Stomach (tissue), 19 donors: ENCODE measurements around the gene SAP30L. TPM values are rescaled to one million over a fixed set of nuclear protein-coding genes. Genes with fewer than 3 reads are reported as not detected.

ENCODE experiments used
- DNase-seq, 2 donors: peaks; one replicate each; pipeline versions ENCODE4 v3.0.0 to v3.0.0-alpha.2; 2013 to 2019
- H3K27ac ChIP-seq, 5 donors: fragments of 200-600 bp in 4 of 5; sonication (generic) in 4 of 5; one replicate each; pipeline ENCODE4 v1.5.1; 2013 to 2019; ENCODE audit warnings: mild to moderate bottlenecking in 1 of 5, moderate library complexity in 1 of 5
- H3K27me3 ChIP-seq, 3 donors: fragments of 200-600 bp; sonication (generic); one replicate each; pipeline ENCODE4 v1.5.1; 2017 to 2019; ENCODE audit warnings: mixed run types in 1 of 3
- H3K36me3 ChIP-seq, 4 donors: fragments of 200-600 bp; sonication (generic); 1 replicate in 3 of 4; 2 replicates in 1 of 4; pipeline ENCODE4 v1.5.1; 2016 to 2019
- H3K4me1 ChIP-seq, 4 donors: fragments of 200-600 bp; sonication (generic); one replicate each; pipeline ENCODE4 v1.5.1; 2016 to 2019
- H3K4me3 ChIP-seq, 4 donors: fragments of 200-600 bp; sonication (generic) in 3 of 4; one replicate each; pipeline ENCODE4 v1.5.1; 2016 to 2019; ENCODE audit warnings: mild to moderate bottlenecking in 1 of 4
- H3K9me3 ChIP-seq, 4 donors: fragments of 200-600 bp; sonication (generic); one replicate each; pipeline ENCODE4 v1.5.1; 2016 to 2019
- CTCF ChIP-seq, 7 experiments: fragments of 450-650 bp in 4 of 7; fragments of 200-600 bp in 3 of 7; sonication (generic) in 3 of 7; IDR thresholded peaks; one replicate each; pipeline ENCODE4 v1.5.1; 2016 to 2019; ENCODE audit warnings: antibody characterized with exemption in 7 of 7, control low read depth in 2 of 7, mild to moderate bottlenecking in 1 of 7
- EP300 ChIP-seq: sonication (generic); formaldehyde crosslinking; IDR thresholded peaks from one replicate; pipeline ENCODE4 v1.6.1; 2017; ENCODE audit warnings: antibody characterized with exemption
- POLR2A ChIP-seq, 4 donors: fragments of 450-650 bp; IDR thresholded peaks; one replicate each; pipeline ENCODE4 v1.6.1; 2016; ENCODE audit warnings: antibody characterized with exemption in 4 of 4, control low read depth in 2 of 4, mild to moderate bottlenecking in 1 of 4, moderate library complexity in 1 of 4
- POLR2AphosphoS5 ChIP-seq, 3 donors: sonication (generic); formaldehyde crosslinking; IDR thresholded peaks; one replicate each; pipeline ENCODE4 v1.6.1; 2016; ENCODE audit warnings: antibody characterized with exemption in 3 of 3
- WGBS, 5 donors: extraction: QIAGEN DNeasy Blood & Tissue Kit in 3 of 5; methylation state at CpG; one replicate each; pipeline versions ENCODE4 v1.1.5 to v1.1.7; 2013 to 2018; 5-methylcytosine and 5-hydroxymethylcytosine counted together
- intact Hi-C: fragments of 100-400 bp; cut with DNase I; formaldehyde crosslinking; loops from one replicate; pipeline ENCODE4 v1.15.1; 2023; ENCODE audit warnings: low total_unique reads
- long read RNA-seq, 10 donors: transcript quantifications; one replicate each; lab custom pipeline, GENCODE V29; 2026
- polyA plus RNA-seq, 3 donors: library from polyadenylated mRNA; stranded (reverse); fragments of 200-250 nt; gene quantifications; one replicate each; pipeline ENCODE4 v1.2.3, GENCODE V29; 2013
- total RNA-seq, 5 donors: library from RNA; depleted of rRNA; stranded (reverse); fragments of >200 nt; gene quantifications; one replicate each; pipeline versions ENCODE4 v1.1.0 to v1.2.3, GENCODE V29; 2014 to 2016
- donor health status: healthy with polysubstance abuse.
- donor health status: Bipolar disorder and iron deficiency.
- donor health status: healthy.

Gene SAP30L
- 10 to 100 TPM; 15.8 to 51.0 (median 30.3) TPM for total RNA-seq
- 10 to 100 TPM; 13.9 to 20.0 (median 14.7) TPM for polyA plus RNA-seq
- long read RNA-seq, donor 1, full-length matches to known transcripts: 6 of 6 reads
- long read RNA-seq, donor 1, partial matches to known transcripts: 0 of 6 reads
- long read RNA-seq, donor 1, other reads (novel, unspliced or antisense): 0 of 6 reads
- long read RNA-seq, donor 2, full-length matches to known transcripts: 13 of 13 reads
- long read RNA-seq, donor 2, partial matches to known transcripts: 0 of 13 reads
- long read RNA-seq, donor 2, other reads (novel, unspliced or antisense): 0 of 13 reads
- long read RNA-seq, donor 3, full-length matches to known transcripts: 6 of 6 reads
- long read RNA-seq, donor 3, partial matches to known transcripts: 0 of 6 reads
- long read RNA-seq, donor 3, other reads (novel, unspliced or antisense): 0 of 6 reads
- long read RNA-seq, donor 4, partial matches to known transcripts: 0 of 1 reads
- long read RNA-seq, donor 4, other reads (novel, unspliced or antisense): 0 of 1 reads
- long read RNA-seq, donor 5, full-length matches to known transcripts: 11 of 11 reads
- long read RNA-seq, donor 5, partial matches to known transcripts: 0 of 11 reads
- long read RNA-seq, donor 5, other reads (novel, unspliced or antisense): 0 of 11 reads
- long read RNA-seq, donor 6, full-length matches to known transcripts: 19 of 19 reads
- long read RNA-seq, donor 6, partial matches to known transcripts: 0 of 19 reads
- long read RNA-seq, donor 6, other reads (novel, unspliced or antisense): 0 of 19 reads
- long read RNA-seq, donor 7, full-length matches to known transcripts: 18 of 18 reads
- long read RNA-seq, donor 7, partial matches to known transcripts: 0 of 18 reads
- long read RNA-seq, donor 7, other reads (novel, unspliced or antisense): 0 of 18 reads
- long read RNA-seq, donor 8, full-length matches to known transcripts: 9 of 9 reads
- long read RNA-seq, donor 8, partial matches to known transcripts: 0 of 9 reads
- long read RNA-seq, donor 8, other reads (novel, unspliced or antisense): 0 of 9 reads
- long read RNA-seq, donor 9, full-length matches to known transcripts: 11 of 11 reads
- long read RNA-seq, donor 9, partial matches to known transcripts: 0 of 11 reads
- long read RNA-seq, donor 9, other reads (novel, unspliced or antisense): 0 of 11 reads
- long read RNA-seq, donor 10, full-length matches to known transcripts: 8 of 8 reads
- long read RNA-seq, donor 10, partial matches to known transcripts: 0 of 8 reads
- long read RNA-seq, donor 10, other reads (novel, unspliced or antisense): 0 of 8 reads

- no peaks in the 10 kb centered on the region for H3K9me3 ChIP-seq
These were observed at the start of gene SAP30L for GRCh38 chr5:154445422-154446194. Gene SAP30L, plus strand, starts transcription at chr5:154445997. Its CDS starts 608 bp downstream, at chr5:154446605.

GRCh38 chr5:154396128-154396527, 49.7 kb upstream of the SAP30L start:
- no peak overlapping the region for H3K4me3 ChIP-seq
- no peaks in the 10 kb centered on the region for H3K9me3 ChIP-seq
- H3K4me1 ChIP-seq: peaks cover 0 to 17% (median 12%) of the 10 kb centered on the region in 4 donors
- H3K36me3 ChIP-seq: peaks cover 14 to 31% (median 29%) of the 10 kb centered on the region in 4 donors
- 80 to 95% (median 82%) methylated on average over 3 of the region's 3 CpGs for WGBS, 5 donors
- intact Hi-C loops: no loop called here
- no peaks in the 10 kb centered on the region for H3K27me3 ChIP-seq
- DNase-seq: no peak
- TF ChIP-seq POLR2AphosphoS5 (IDR thresholded peaks at IDR 0.05): no peak
- H3K27ac ChIP-seq: no peak overlapping the region

More at GRCh38 chr5:154445422-154446194, at the start of gene SAP30L:
- H3K27me3 ChIP-seq: no peaks in the 10 kb centered on the region
- TF ChIP-seq EP300 (no peak), POLR2AphosphoS5 (IDR thresholded peaks at IDR 0.05) (peak; percentile 85 to 92 (median 90)), CTCF (IDR thresholded peaks at IDR 0.05) (no peak), POLR2A (IDR thresholded peaks at IDR 0.05) (peak in 2 of 4 donors; percentile 52 to 70)
- WGBS, 5 donors: 0 to 1% (median 0%) methylated on average over 40 to 70 of the region's 70 CpGs
- H3K36me3 ChIP-seq: peaks cover 12 to 33% (median 26%) of the 10 kb centered on the region in 4 donors
- peaks cover 22 to 49% (median 38%) of the 10 kb centered on the region in 4 donors for H3K4me1 ChIP-seq
- peak within 1 kb of the TSS; percentile 62 to 98 (median 86) for H3K4me3 ChIP-seq
- intact Hi-C loops: no loop called here
- peak within 1 kb of the TSS; percentile 75 to 90 (median 84) for H3K27ac ChIP-seq
- peak; percentile 97 to 98 for DNase-seq

- no peak overlapping the region for H3K4me3 ChIP-seq
- H3K27ac ChIP-seq: no peak overlapping the region
- TF ChIP-seq POLR2A (IDR thresholded peaks at IDR 0.05) (no peak), CTCF (IDR thresholded peaks at IDR 0.05) (no peak), POLR2AphosphoS5 (IDR thresholded peaks at IDR 0.05) (peak in 1 of 3 donors; percentile 7)
- no peaks in the 10 kb centered on the region for H3K9me3 ChIP-seq
- H3K36me3 ChIP-seq: peaks cover 10 to 30% (median 16%) of the 10 kb centered on the region in 4 donors
- peak; percentile 83 to 86 for DNase-seq
- WGBS, 5 donors: 36 to 51% (median 50%) methylated on average over 10 of the region's 10 CpGs
- peaks cover 0 to 17% (median 12%) of the 10 kb centered on the region in 4 donors for H3K4me1 ChIP-seq
- H3K27me3 ChIP-seq: no peaks in the 10 kb centered on the region
- intact Hi-C loops: no loop called here
These were observed 48.0 kb upstream of the SAP30L start for GRCh38 chr5:154397652-154398406.
